ENCODE results near the gene RPAP3. TPM values are rescaled to one million over a fixed set of nuclear protein-coding genes. Genes with fewer than 3 reads are reported as not detected.
A peak's percentile ranks its signal among the peaks of the same experiment; 100 is the strongest.

RPAP3 gene
- polyA plus RNA-seq, 3 donors = 9.6 to 20.6 (median 19.0) TPM

- peaks cover 60 to 66% of the 10 kb centered on the region in 2 donors for H3K4me1 ChIP-seq (ENCODE audit: control insufficient read depth in 1 of 2, insufficient read depth in 2 of 2, low read length in 2 of 2)
- peak overlapping the region in 1 of 2 donors; percentile 95 for H3K27ac ChIP-seq (ENCODE audit: low read depth in 1 of 2, low read length in 2 of 2)
- TF ChIP-seq, protein P1, sequence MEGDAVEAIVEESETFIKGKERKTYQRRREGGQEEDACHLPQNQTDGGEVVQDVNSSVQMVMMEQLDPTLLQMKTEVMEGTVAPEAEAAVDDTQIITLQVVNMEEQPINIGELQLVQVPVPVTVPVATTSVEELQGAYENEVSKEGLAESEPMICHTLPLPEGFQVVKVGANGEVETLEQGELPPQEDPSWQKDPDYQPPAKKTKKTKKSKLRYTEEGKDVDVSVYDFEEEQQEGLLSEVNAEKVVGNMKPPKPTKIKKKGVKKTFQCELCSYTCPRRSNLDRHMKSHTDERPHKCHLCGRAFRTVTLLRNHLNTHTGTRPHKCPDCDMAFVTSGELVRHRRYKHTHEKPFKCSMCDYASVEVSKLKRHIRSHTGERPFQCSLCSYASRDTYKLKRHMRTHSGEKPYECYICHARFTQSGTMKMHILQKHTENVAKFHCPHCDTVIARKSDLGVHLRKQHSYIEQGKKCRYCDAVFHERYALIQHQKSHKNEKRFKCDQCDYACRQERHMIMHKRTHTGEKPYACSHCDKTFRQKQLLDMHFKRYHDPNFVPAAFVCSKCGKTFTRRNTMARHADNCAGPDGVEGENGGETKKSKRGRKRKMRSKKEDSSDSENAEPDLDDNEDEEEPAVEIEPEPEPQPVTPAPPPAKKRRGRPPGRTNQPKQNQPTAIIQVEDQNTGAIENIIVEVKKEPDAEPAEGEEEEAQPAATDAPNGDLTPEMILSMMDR (IDR thresholded peaks at IDR 0.05) = no peak
- H3K27ac Mint-ChIP-seq = peak overlapping the region in 2 of 7 donors; percentile 35 to 93
- H3K4me2 ChIP-seq (replicated peaks; ENCODE audit: extremely low read depth, low read length, poor library complexity, severe bottlenecking) = no peak overlapping the region
- H3K9me3 ChIP-seq (replicated peaks in 1 of 2; ENCODE audit: control insufficient read depth in 1 of 2, insufficient read depth in 1 of 2, low read length in 2 of 2) = no peaks in the 10 kb centered on the region
- no peaks in the 10 kb centered on the region for H3K9me3 Mint-ChIP-seq
- intact Hi-C loops (cut with micrococcal nuclease) = loop anchor here (10.0 kb wide), 2 partner anchors 233 to 243 kb away; no protein-coding TSS in a partner anchor
- no peaks in the 10 kb centered on the region for H3K27me3 ChIP-seq (ENCODE audit: control insufficient read depth in 2 of 2, insufficient read depth in 2 of 2, low read length in 2 of 2)
- 93% methylated on average over 5 of the region's 5 CpGs for WGBS (ENCODE audit: insufficient coverage)
- peaks cover 9% of the 10 kb centered on the region for H4K20me1 ChIP-seq (ENCODE audit: insufficient read depth, low read length)
- H2AFZ ChIP-seq (ENCODE audit: insufficient read depth, low read depth, low read length, poor library complexity, severe bottlenecking) = no peak overlapping the region
- no peak overlapping the region for H3K4me3 ChIP-seq (replicated peaks in 1 of 3; ENCODE audit: low read depth in 2 of 3, low read length in 3 of 3)
- no peak for DNase-seq
- H3K36me3 Mint-ChIP-seq = peaks cover 0 to 9% of the 10 kb centered on the region in 2 donors
- H3K4me1 Mint-ChIP-seq = peaks cover 70% of the 10 kb centered on the region
- no peak overlapping the region for H3K9ac ChIP-seq (ENCODE audit: insufficient read depth, low read length, poor library complexity, severe bottlenecking)
- H3K36me3 ChIP-seq (replicated peaks in 1 of 2; ENCODE audit: control insufficient read depth in 1 of 2, insufficient read depth in 2 of 2, low read length in 2 of 2) = no peaks in the 10 kb centered on the region
- no peak overlapping the region for H3K4me3 Mint-ChIP-seq
- H3K79me2 ChIP-seq (ENCODE audit: insufficient read depth, low read length) = peaks cover 36% of the 10 kb centered on the region
- H3K27me3 Mint-ChIP-seq (ENCODE audit: low read depth in 3 of 3) = peaks cover 0 to 5% (median 0%) of the 10 kb centered on the region in 3 donors
Observed at GRCh38 chr12:47711448-47711847, 5.6 kb upstream of the RPAP3 start.

GRCh38 chr12:47710278-47710677, 4.4 kb upstream of the RPAP3 start:
- H3K4me1 ChIP-seq (ENCODE audit: control insufficient read depth in 1 of 2, insufficient read depth in 2 of 2, low read length in 2 of 2) = peaks cover 58 to 71% of the 10 kb centered on the region in 2 donors
- H3K9ac ChIP-seq (ENCODE audit: insufficient read depth, low read length, poor library complexity, severe bottlenecking) = no peak overlapping the region
- Mint-ChIP-seq H3K27me3 (ENCODE audit: low read depth in 3 of 3) (peaks cover 0 to 4% (median 0%) of the 10 kb centered on the region in 3 donors), H3K4me1 (peaks cover 67% of the 10 kb centered on the region), H3K4me3 (peak overlapping the region in 1 of 2 donors; percentile 57), H3K9me3 (no peaks in the 10 kb centered on the region), H3K36me3 (peaks cover 0 to 9% of the 10 kb centered on the region in 2 donors), H3K27ac (peak overlapping the region; percentile 83 to 93 (median 91))
- DNase-seq = peak; percentile 40 to 78 (median 54)
- H3K36me3 ChIP-seq (replicated peaks in 1 of 2; ENCODE audit: control insufficient read depth in 1 of 2, insufficient read depth in 2 of 2, low read length in 2 of 2) = no peaks in the 10 kb centered on the region
- peak overlapping the region; percentile 78 to 95 for H3K27ac ChIP-seq (ENCODE audit: low read depth in 1 of 2, low read length in 2 of 2)
- peak overlapping the region; percentile 57 for H3K4me2 ChIP-seq (replicated peaks; ENCODE audit: extremely low read depth, low read length, poor library complexity, severe bottlenecking)
- H3K4me3 ChIP-seq (replicated peaks in 1 of 3; ENCODE audit: low read depth in 2 of 3, low read length in 3 of 3) = peak overlapping the region in 1 of 3 experiments; percentile 88
- H2AFZ ChIP-seq (ENCODE audit: insufficient read depth, low read depth, low read length, poor library complexity, severe bottlenecking) = no peak overlapping the region
- no peaks in the 10 kb centered on the region for H3K9me3 ChIP-seq (replicated peaks in 1 of 2; ENCODE audit: control insufficient read depth in 1 of 2, insufficient read depth in 1 of 2, low read length in 2 of 2)
- peaks cover 40% of the 10 kb centered on the region for H3K79me2 ChIP-seq (ENCODE audit: insufficient read depth, low read length)
- no peaks in the 10 kb centered on the region for H4K20me1 ChIP-seq (ENCODE audit: insufficient read depth, low read length)
- TF ChIP-seq, protein P1 (IDR thresholded peaks at IDR 0.05) = no peak
- no peaks in the 10 kb centered on the region for H3K27me3 ChIP-seq (ENCODE audit: control insufficient read depth in 2 of 2, insufficient read depth in 2 of 2, low read length in 2 of 2)
- intact Hi-C loops (cut with micrococcal nuclease) = loop anchor here (10.0 kb wide), 2 partner anchors 235 to 245 kb away; no protein-coding TSS in a partner anchor
